ENCODE data around the gene PRKAR1B.

PRKAR1B gene

GRCh38 chr7:601036-601594, 126.0 kb downstream of the PRKAR1B start:
- DNase-seq, result no peak

- DNase-seq, result no peak
Measured at GRCh38 chr7:600149-601035, 126.7 kb downstream of the PRKAR1B start.

DNA sequence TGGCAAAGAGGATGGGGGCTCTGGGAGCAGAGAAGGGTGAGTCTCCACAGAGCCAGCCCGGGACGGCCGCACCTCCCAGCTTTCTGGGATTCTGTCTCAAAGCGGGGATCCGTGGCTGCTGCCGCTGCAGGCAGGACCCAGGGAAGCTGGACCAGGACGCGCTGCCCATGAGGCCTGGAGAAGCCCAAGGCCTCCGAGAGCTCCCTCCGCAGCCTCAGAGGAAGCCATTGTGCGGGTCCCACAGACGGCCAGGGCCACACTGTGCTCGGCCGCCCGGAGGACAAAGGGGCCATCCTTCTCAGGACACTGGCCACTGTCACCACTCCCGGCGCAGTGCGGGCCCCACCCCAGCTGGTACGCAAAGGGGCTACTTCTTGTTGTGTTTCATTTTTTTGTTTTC, 128.2 kb downstream of the PRKAR1B start:
- DNase-seq, result no peak

- DNase-seq, result peak; percentile 91
Measured at GRCh38 chr7:597348-598178, 129.5 kb downstream of the PRKAR1B start.

GRCh38 chr7:596819-597182, 130.3 kb downstream of the PRKAR1B start:
- DNase-seq, result no peak

DNA sequence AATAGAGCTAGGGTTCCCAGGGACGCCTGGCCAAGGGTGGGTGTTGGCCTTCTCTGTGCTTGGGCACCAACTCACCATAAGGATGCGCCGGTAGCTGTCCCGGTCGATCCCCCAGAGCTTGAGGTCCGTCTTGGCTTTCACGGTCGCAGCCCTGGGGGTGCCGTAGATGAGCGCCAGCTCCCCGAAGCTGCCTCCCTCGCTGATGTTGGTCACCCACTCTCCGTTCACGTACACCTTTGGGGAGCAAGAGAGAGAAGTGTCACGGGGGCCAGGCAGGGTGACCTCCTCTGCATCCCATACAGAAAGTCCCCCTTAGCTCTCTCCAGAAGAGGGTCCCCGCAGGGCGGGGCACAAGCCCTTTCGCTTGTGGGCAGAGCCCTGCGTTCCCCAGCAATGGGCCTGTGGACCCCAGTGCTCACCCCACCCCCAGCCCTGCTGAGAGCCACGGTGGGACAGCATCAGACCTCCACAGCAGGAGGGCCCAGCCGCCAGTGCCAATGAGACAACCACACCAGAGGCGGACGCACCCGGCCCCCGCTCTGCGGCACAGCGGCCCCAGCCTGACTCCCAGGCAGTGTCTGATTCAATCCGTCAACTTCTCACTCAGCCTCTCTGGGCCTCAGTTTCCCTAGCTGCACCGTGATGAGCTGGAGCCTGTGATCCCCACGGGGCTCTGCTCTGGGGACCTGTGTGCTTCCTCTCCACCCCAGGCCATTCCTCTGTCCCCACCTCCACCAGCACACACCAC, 130.8 kb downstream of the PRKAR1B start:
- DNase-seq, result no peak

- no peak for DNase-seq
Measured at GRCh38 chr7:595621-596010, 131.5 kb downstream of the PRKAR1B start.

DNA sequence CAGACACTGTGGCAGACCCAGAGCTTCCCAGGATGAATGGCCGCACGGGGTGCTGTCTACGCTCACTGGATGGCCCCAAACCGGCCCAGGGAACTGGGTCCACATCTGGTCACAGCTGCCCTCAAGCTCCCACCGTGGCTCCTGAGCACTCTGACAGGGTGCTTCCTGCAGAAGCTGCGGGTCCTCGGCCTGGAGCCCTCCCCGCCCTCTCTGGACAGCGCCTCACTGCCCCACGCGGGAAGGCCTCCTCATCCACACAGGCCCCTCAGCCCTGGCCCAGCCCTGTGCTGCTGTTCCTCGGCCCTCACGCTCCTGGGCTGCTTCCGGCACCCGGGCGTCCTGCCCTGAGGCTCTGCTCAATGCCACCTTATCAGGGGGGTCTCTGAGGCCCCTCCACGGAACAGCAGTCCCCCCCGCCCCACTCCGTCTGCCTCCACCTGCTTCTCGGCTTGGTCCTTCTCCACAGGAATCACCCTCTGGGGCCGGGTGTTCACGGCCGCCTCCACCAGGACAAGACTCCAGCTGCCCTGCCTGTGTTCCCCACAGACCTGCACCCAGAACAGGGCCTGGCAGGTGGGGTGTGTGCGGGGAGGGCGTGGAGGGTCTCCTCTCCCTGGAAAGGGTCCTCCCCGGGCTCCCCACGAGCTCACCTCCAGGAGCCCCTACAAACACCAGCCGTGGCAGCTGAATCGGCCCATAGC, 132.0 kb downstream of the PRKAR1B start:
- no peak for DNase-seq

DNA sequence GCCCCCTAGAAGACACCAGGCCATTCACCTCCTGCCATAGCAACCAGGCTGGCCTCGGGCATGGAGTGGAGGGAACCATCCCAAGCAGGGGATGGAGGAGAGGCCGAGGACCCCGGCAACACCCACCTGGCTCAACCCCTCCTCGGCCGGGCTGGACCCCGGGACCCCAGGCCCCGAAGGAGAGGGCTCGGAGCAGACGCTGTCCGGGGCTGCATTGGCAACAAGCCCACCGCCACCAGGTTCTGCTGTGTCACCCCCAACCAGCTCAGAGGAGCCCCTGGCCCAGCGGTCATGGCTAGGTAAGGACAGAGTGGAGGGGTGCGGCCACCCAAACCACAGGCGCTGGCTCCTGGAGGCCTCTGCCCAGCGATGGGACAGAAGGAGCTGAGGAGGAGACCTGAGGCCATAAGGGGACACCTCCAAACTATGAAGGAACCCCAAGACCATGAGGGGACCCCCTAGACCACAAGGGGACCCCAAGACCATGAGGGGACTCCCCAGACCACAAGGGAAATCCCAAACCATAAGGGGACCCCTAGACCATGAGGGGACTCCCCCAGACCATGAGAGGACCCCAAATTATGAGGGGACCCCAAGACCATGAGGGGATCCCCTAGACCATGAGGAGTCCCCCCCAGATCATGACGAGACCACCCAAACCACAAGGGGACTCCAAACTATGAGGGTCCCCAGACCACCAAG, 132.7 kb downstream of the PRKAR1B start:
- DNase-seq, result no peak

DNA sequence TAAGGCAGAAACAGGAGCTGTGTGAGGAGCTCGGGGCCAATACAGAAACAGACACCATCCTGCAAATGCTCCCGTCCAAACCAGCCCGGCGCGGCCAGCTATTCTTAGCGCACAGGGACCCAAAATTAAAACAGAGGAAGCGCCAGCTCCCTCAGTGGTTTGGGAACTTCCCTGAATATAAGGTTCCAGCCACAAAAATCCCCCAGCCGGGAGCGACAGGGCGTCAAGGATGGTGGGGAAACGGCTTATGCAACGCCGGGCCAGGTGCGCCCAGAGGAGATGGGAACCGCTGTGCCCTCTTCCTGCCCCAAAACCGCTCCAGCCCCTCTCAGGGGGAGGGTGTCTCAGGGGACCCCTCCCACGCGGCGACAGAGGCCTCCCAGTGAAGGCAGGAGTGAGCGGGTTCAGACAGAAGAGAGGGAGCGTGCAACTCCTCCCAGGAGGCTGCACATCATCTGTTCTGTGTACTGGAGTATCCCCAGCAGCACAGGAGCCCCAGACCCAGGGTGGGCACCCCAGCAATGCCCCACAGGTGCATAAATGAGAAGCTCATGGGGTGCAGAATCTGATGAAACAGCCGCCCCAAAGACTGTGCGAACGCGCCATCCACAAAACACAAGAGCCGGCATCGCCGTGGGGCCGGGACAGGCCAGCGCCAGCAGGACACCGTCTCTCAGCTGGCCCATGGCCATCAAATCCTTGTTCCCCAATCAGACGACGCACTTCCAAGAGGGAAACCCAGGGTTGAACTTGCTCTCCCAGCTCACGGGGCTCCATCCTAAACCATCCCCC, 133.6 kb downstream of the PRKAR1B start:
- peak; percentile 52 to 64 for DNase-seq

DNA sequence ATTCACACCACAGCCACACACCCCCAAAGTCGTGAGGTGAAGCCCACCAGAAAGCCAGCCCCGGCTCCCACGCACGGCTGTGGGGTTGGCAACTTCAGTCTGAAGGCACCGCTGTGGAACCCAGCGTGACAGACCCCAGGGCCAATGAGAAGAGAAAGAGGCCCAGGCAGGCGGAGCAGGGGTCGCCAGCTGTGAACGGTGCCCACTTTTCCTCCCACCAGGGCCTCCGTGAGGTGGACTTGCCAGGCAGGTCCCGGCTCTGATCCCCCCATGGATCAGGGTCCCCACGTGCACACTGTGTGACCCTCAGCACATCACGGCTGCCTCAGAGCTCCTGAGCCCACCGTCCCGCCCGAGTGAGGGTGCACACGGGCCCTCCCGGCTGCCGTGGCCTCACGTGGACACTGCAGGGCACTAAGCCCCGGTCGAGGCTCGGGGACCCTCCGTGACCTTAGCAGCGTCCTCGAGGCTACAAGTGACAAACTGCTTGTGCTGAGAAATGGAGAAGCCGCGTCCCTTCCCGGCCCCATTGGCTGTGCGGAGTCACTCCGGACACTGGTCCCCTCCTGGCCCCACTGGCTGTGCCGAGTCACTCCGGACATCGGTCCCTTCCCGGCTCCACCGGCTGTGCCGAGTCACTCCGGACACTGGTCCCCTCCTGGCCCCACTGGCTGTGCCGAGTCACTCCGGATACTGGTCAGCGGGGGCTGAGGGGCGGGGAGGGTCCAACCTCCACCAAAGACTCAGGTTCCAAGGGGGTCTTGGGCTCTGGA, 135.0 kb downstream of the PRKAR1B start:
- no peak for DNase-seq

- no peak for DNase-seq
Measured at GRCh38 chr7:590731-591551, 136.1 kb downstream of the PRKAR1B start.

DNA sequence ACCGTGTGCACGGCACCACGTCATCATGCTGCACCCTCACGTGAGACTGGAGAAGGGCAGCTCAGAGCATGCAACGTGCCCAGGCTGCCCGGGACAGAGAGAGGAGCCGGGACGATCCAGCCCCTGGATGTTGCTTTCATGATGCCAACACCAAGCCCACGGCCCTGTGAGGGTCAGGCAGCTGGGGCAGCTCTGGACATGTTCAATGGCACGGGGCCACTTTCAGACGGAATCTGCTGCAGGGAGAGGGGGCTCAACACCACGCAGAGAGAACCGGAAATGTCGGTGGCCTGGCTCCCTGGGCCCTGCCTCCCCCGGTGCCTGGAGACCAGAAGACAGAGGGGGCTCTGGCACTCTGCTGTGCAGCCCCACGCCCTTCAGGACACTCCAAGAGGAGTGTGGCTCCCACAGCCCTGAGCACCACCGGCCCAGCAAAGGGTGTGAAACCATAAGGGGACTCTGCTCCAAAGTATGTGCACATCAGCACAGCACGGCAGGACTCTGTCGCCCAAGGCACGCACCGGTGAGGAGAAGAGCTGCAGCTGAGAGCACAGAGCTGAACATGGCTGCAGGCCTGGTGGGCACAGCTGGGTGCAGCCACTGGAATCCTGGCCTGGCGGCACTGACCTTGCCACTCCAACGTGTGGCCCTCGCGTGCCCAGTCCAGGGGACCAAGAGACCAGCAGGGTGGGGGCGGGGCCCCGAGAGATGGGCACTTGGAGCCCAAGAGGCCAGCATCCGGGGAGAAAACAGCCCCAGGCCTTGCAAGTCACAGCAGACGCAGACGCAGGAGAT, 137.1 kb downstream of the PRKAR1B start:
- DNase-seq, result no peak

- no peak for DNase-seq
Measured at GRCh38 chr7:587767-588166, 139.3 kb downstream of the PRKAR1B start.

DNA sequence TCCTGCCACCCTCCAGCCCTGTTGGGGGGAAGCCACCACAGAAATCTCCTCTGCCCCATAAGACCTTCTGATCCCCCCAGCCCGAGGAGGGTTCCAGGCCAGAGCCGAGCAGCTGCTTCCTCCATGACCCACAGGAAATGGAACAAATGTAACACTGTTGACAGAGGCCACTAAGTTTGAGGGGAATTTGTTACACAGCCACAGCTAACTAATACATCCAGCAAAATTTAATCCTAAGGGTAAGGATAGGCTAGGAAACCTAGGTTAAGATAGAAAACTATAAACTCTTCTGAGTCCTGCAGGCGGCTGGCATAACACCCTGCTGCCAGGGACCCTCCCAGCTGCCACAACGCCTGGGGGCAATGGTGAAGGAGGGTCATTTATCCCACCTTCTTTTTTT, 140.6 kb downstream of the PRKAR1B start:
- DNase-seq, result no peak

- DNase-seq, result no peak
Measured at GRCh38 chr7:585873-586272, 141.2 kb downstream of the PRKAR1B start.

DNA sequence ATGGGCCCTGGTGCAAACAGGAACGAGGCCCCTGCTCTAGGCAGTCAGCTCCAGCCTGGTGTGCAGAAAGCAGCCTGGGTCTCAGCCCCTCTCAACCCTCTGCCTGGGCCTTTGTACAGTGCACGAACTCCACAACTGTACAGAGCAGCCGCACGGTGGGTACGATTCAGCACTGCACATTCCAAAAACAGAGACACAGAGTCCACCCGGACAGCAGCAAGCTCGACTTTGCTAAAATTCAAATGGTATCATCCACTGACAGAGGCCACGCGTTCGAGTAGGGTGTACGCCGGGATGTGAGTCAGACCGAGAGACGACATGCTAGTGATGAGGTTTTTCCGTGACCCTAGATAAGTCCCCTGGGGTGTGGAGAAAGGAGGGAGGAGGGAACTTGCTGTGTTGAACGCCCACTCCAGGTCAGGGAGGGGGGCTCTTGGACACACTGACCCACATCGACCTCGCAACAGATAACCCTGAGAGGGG, 141.8 kb downstream of the PRKAR1B start:
- no peak for DNase-seq

GRCh38 chr7:584820-585219, 142.3 kb downstream of the PRKAR1B start:
- DNase-seq, result no peak

Measured in Kasumi-1 (cell line).